ENCODE data around the gene VWA8. TPM values are rescaled to one million over a fixed set of nuclear protein-coding genes. Genes with fewer than 3 reads are reported as not detected.

The VWA8 gene
- total and polyA plus RNA-seq, 2 of the 8 experiments (the other 6 are each of a cell fraction or from before 2014, with no cell fraction given), result 5.9 to 19.6 TPM

- no peaks in the 10 kb centered on the region for H3K23me2 ChIP-seq (ENCODE audit: low read depth, low read length)
- H3K4me1 ChIP-seq (replicated peaks in 1 of 4; ENCODE audit: control insufficient read depth in 3 of 4, insufficient read depth in 4 of 4, low read length in 3 of 4), result peaks cover 2 to 11% (median 3%) of the 10 kb centered on the region in 4 experiments; a peak in 5 of 7 replicates
- 92% methylated on average over 1 of the region's 1 CpG; no CpG with 5 or more reads in 1 of the 2 experiments for WGBS, 2 experiments (ENCODE audit: extremely low coverage in 1 of 2, insufficient coverage in 1 of 2, insufficient read length in 1 of 2, insufficient replicate concordance in 2 of 2, low coverage in 1 of 2, low lambda C conversion rate in 2 of 2, missing lambda C conversion rate in 1 of 2)
- no peaks in the 10 kb centered on the region for H3K36me3 ChIP-seq (ENCODE audit: control insufficient read depth in 2 of 4, insufficient read depth in 4 of 4, low read length in 3 of 4)
- H3K9ac ChIP-seq (replicated peaks in 1 of 4; ENCODE audit: extremely low read depth in 1 of 4, low read depth in 3 of 4, low read length in 3 of 4), result no peak overlapping the region
- H3K4me2 ChIP-seq (ENCODE audit: insufficient read depth in 1 of 2, low read depth in 2 of 2, low read length in 2 of 2), result no peak overlapping the region
- no peak overlapping the region for H4K5ac ChIP-seq (ENCODE audit: insufficient read length, low read depth, low read length)
- H2BK12ac ChIP-seq (ENCODE audit: low read depth, low read length), result no peak overlapping the region
- TF ChIP-seq YY1 (IDR thresholded peaks at IDR 0.05; ENCODE audit: low read depth, low read length) (no peak), MAFK (IDR thresholded peaks at IDR 0.05; ENCODE audit: low read depth, low read length) (no peak), CHD1 (IDR thresholded peaks at IDR 0.05; ENCODE audit: low read depth, low read length) (no peak), ZNF274 (IDR thresholded peaks at IDR 0.05; ENCODE audit: borderline replicate concordance, extremely low read depth, low read length) (no peak), ASH2L (IDR thresholded peaks at IDR 0.05; ENCODE audit: low read length) (no peak), TEAD4 (IDR thresholded peaks at IDR 0.05; ENCODE audit: low read depth, low read length) (no peak), RXRA (IDR thresholded peaks at IDR 0.05; ENCODE audit: insufficient read depth, low read depth, low read length) (no peak), CTBP2 (IDR thresholded peaks at IDR 0.05; ENCODE audit: borderline replicate concordance, insufficient read depth, insufficient read length, low read length) (no peak), KDM4A (IDR thresholded peaks at IDR 0.05; ENCODE audit: low read depth, low read length, severe bottlenecking) (no peak), PHF8 (conservative IDR thresholded peaks at IDR 0.05; ENCODE audit: low read depth, low read length) (no peak), CEBPB (IDR thresholded peaks at IDR 0.05; ENCODE audit: low read depth, low read length) (no peak), GTF2F1 (IDR thresholded peaks at IDR 0.05; ENCODE audit: borderline replicate concordance, low read depth, low read length) (no peak), EP300 (IDR thresholded peaks at IDR 0.05; ENCODE audit: borderline replicate concordance in 1 of 2, low read depth in 2 of 2, low read length in 2 of 2) (no peak), RAD21 (IDR thresholded peaks at IDR 0.05 in 1 of 2, conservative IDR thresholded peaks at IDR 0.05 in 1 of 2; ENCODE audit: low read depth in 2 of 2, low read length in 2 of 2) (no peak), BCL11A (IDR thresholded peaks at IDR 0.05; ENCODE audit: low read depth in 2 of 2, low read length in 2 of 2) (no peak)
- no peak overlapping the region for H3K14ac ChIP-seq (ENCODE audit: insufficient read length)
- no peaks in the 10 kb centered on the region; a peak in 1 of 4 replicates for H3K9me3 ChIP-seq (ENCODE audit: insufficient read depth in 2 of 2, low read depth in 1 of 2, low read length in 1 of 2)
- H3K4me3 ChIP-seq (ENCODE audit: extremely low read depth in 1 of 4, insufficient read depth in 2 of 4, low read depth in 3 of 4, low read length in 4 of 4), result no peak overlapping the region
- H3K56ac ChIP-seq (replicated peaks; ENCODE audit: insufficient read length, low read depth, low read length), result no peak overlapping the region
- H3K27ac ChIP-seq (ENCODE audit: low read depth, low read length), result no peak overlapping the region
- H2BK5ac ChIP-seq (ENCODE audit: low read depth, low read length), result no peak overlapping the region
- no peak overlapping the region for H2AK5ac ChIP-seq (ENCODE audit: low read depth, low read length)
- H3K18ac ChIP-seq (ENCODE audit: extremely low read depth, low read length), result no peak overlapping the region
- H4K8ac ChIP-seq (ENCODE audit: extremely low read depth, insufficient read depth, low read length), result no peak overlapping the region
- DNase-seq (ENCODE audit: low read depth in 1 of 2, low spot score in 2 of 2) (no peak), FAIRE-seq (no peak)
- no peaks in the 10 kb centered on the region for H3K79me2 ChIP-seq (ENCODE audit: control insufficient read depth in 1 of 2, insufficient read depth in 2 of 2, low read length in 2 of 2)
- no peak overlapping the region for H3K23ac ChIP-seq (ENCODE audit: insufficient read length)
- H2AFZ ChIP-seq (ENCODE audit: low read length), result no peak overlapping the region
- H4K20me1 ChIP-seq (replicated peaks in 1 of 2; ENCODE audit: control insufficient read depth in 1 of 2, insufficient read depth in 2 of 2, low read length in 2 of 2), result no peaks in the 10 kb centered on the region
- ChIA-PET POLR2A (ENCODE audit: partially characterized antibody) (no interaction called here), CTCF (ENCODE audit: partially characterized antibody) (no interaction called here)
- H3K79me1 ChIP-seq (ENCODE audit: low read depth, low read length), result no peaks in the 10 kb centered on the region
- no peak overlapping the region for H4K91ac ChIP-seq (replicated peaks; ENCODE audit: insufficient read length, low read length)
- no peak overlapping the region for H2BK20ac ChIP-seq (ENCODE audit: low read length)
- no peak overlapping the region for H2BK15ac ChIP-seq (ENCODE audit: low read length)
- H3K4ac ChIP-seq (replicated peaks; ENCODE audit: insufficient read length, low read depth, low read length), result no peak overlapping the region
- H2BK120ac ChIP-seq (replicated peaks; ENCODE audit: low read depth, low read length), result no peak overlapping the region
- no peaks in the 10 kb centered on the region for H3K27me3 ChIP-seq (replicated peaks in 1 of 4; ENCODE audit: control insufficient read depth in 3 of 4, extremely low read depth in 1 of 4, insufficient read depth in 3 of 4, low read length in 3 of 4)
These were observed 261.1 kb downstream of the VWA8 start for GRCh38 chr13:41699759-41700158.
